GM19467 (cell line): ENCODE data around the gene TAF7L.

Source experiments
- ATAC-seq: cut with Tn5 transposase; IDR thresholded peaks from one replicate; pipeline ENCODE4 v1.9.1; 2021; ENCODE audit warnings: mild to moderate bottlenecking, moderate library complexity; ENCODE audit not compliant: unreplicated experiment

The TAF7L gene

GRCh38 chrX:101223226-101223625, 67.9 kb downstream of the TAF7L start:
- ATAC-seq, result no peak

- ATAC-seq, result no peak
Measured at GRCh38 chrX:101220662-101221260, 70.4 kb downstream of the TAF7L start.

GRCh38 chrX:101219864-101220346, 71.2 kb downstream of the TAF7L start:
- ATAC-seq, result no peak

- no peak for ATAC-seq
Measured at GRCh38 chrX:101219116-101219863, 71.8 kb downstream of the TAF7L start, which contains the start of gene DRP2. Gene DRP2 (plus strand): TSS chrX:101219786. CDS start chrX:101231648, 11,862 bp downstream.
